Measurements from ENCODE around the gene HSF5.
"Not testable (repeated sequence)": the region's sequence is repeated elsewhere in the genome, so short reads cannot be mapped to it uniquely, and the experiment has no call there.

Gene HSF5

GRCh38 chr17:58412064-58412703, 76.0 kb downstream of the HSF5 start:
- DNase-seq = no peak

DNA sequence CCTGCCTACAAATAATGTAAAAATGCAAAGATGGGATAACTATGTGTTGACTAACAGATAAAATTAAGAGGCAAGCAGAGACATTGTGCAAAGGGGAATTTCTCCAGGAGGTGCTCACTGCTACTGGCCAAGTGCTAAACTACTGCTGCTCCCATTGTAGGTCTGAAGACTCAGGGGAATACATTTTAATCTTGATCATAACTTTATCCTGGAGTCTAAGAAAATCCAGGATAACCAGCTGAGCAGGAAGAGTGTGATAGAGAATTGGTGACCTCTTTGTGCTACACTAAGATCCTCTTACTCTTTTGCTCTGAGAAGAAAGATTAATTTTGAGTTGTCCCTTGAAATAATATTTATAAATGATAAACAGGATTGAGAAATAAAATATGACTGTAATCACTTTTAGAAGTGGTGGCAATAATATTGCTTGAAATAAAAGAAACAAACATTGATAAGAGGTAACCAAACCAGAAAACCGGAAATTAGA, 76.8 kb downstream of the HSF5 start:
- no peak for DNase-seq

DNA sequence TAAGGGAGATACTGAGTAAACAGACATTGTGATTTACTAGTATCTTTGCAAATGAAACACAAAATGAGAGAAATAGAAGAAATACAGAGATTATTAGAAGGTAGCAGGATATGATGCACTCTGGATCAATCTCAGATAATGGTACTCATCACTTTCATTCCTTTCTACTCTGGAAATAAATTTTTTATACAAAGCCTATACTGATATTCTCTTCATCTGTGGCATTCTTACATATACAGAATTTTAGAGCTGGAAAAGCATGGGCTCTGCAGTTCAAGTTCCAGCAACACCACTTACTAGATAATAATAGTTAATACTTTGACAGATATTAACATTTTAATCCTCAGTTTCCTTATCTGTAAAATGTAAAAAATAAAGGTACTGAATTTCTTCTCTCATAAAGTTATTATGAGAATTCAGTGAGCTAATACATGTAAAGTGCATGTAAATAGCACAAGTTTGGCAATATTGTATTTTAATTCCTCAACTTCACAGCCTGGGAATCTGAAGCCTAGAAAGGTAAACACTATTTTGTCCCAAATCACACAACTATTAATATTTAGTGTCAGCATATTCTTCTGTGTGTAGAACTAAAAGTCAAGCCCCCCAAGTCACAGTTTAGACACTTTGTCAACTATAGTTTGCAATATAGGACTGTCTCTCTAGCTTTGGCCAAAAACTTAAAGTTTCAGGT, 77.3 kb downstream of the HSF5 start:
- DNase-seq = no peak

GRCh38 chr17:58409432-58409831, 78.8 kb downstream of the HSF5 start:
- no peak for DNase-seq

- DNase-seq = no peak
These were observed 84.9 kb downstream of the HSF5 start for GRCh38 chr17:58403311-58403710.

DNA sequence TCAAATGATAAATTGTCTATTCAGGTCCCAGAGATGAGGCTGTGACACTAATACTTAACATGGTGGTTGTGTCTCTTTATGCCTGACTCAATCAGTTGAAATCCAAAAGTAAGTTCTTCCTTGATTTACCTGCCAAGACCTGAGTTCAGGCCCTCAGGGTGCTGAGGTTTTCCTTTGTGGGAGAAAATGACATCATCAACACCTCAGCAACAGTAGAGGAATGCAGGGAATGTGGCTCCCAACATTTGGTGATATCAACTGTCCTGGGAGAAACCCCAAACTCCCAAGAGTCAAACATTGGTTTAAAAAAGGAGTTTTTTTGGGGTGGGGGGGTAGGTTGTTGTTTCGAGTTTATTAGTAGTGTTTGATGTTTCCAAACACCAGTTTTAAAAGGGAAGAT, 85.5 kb downstream of the HSF5 start:
- DNase-seq = no peak

DNA sequence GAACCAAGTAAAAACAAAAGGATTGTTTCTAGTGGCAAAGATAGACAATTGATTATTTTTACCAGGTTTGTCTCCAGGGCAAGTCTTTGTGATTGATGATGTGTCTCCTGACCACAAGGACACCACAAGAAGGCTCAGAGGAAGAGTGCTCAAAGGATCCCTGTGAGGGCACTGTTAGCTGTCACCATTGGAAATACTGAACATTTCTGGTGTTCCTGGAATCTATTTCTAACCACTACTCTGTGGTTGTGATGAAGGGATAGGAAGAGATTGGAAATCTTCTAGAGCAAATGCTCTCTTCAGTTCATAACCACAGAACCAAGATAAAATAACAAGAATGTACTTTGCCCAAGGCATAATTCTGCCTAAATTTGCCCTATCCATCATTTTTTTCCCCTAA, 86.2 kb downstream of the HSF5 start:
- DNase-seq = no peak

GRCh38 chr17:58401287-58401686, 86.9 kb downstream of the HSF5 start:
- no peak for DNase-seq

- DNase-seq = no peak
These were observed 87.4 kb downstream of the HSF5 start for GRCh38 chr17:58400826-58401225.

DNA sequence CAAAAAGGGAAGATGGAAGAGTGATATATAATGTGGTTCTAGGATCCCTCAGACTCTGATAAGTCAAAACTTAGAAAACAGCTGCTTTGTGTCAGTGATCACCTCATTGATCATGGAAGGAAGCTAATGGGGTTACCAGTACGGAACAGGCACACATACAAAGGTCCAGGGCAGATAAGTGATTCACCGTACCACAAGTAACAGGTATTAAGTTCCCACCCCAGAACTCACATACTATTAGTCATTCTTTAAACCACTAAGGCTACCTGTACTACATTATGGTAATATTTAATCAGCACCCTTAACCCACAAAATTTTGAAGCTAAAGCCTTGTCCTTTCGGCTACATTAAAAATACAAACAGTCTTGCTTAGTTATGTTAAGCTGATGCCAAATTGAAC, 88.2 kb downstream of the HSF5 start:
- no peak for DNase-seq

DNA sequence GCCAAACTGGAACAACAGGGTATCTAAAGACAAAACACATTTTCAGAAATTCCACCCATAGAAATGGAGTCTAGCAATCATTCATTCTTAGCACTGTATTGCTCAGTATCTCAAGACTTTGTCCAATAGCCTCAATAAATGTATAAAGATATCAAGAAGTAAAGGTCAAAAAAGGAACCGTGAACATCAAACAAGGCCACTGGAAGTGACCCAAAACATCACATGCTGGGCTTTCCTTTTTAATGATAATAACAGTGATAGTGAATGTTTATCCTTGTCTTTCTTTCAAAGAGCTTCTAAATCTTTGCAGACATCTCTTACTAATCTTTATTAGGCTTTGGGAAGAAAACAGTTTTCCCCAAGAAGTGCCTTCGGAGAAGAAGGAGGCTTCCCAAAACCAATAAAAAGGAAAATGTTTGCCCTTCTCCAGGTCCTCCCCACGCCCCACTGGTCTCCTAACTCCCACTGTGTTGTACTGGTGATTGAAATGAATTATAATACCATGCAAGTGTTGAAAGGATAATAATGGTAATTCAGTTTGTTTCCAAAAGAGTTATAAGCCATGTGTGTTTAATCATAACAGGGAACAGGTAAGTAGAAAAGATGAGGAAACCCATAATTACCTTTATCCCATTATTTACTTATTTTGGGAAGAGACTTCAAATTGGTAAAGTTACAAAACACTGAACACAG, 89.5 kb downstream of the HSF5 start:
- no peak for DNase-seq

DNA sequence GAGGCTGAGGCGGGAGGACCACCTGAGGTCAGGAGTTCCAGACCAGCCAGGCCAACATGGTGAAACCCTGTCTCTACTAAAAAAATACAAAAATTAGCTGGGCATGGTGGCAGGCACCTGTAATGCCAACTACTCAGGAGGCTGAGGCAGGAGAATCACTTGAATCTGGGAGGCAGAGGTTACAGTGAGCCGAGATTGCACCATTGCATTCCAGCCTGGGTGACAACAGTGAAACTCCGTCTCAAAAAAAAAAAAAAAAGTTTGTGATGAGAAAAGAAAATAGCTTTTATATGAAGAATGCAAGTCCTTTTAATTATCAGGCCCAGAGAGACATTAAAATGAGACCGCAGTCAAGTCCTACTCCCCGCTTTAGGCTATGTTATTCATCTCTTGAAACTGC, 90.8 kb downstream of the HSF5 start:
- DNase-seq = not testable (repeated sequence)

DNA sequence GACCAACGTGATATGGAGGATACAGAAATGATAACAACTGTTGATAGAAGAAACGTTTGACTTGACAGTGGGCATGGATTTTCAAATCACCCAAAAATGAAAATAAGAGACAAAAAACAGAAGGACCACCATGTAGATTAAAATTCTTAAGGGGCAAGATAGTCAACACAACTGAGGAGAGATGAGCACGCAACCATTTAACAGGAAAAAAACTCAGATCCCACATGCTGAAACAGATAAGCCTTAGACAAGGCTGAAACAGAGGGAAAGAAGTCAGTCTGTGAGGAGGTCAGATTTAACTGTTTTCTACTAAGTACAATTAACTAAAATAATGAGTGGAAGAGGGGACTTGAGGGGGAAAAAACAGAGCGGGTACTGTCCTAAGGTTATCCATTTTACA, 92.0 kb downstream of the HSF5 start:
- no peak for DNase-seq

GRCh38 chr17:58394534-58395223, 93.5 kb downstream of the HSF5 start:
- DNase-seq = no peak

GRCh38 chr17:58391302-58391984, 96.8 kb downstream of the HSF5 start:
- no peak for DNase-seq

DNA sequence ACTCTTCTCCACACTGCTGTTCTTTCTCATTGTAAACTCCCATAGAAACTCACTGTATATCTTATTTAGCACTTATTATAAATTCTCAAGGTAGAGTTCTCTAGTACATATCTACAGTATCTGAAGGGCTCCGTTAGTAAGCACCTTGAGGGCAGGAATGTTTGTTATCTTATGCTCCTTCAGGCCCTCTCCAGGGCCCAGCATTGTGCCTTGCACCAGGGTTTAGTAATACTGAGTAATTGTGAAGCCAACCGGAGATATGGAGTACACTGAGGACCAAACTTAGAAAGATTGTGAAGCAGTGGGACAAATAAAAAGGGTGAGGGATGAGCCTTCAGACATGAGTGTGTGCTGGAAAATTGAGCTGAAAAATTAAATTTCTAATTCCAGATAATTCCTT, 97.3 kb downstream of the HSF5 start:
- DNase-seq = no peak

DNA sequence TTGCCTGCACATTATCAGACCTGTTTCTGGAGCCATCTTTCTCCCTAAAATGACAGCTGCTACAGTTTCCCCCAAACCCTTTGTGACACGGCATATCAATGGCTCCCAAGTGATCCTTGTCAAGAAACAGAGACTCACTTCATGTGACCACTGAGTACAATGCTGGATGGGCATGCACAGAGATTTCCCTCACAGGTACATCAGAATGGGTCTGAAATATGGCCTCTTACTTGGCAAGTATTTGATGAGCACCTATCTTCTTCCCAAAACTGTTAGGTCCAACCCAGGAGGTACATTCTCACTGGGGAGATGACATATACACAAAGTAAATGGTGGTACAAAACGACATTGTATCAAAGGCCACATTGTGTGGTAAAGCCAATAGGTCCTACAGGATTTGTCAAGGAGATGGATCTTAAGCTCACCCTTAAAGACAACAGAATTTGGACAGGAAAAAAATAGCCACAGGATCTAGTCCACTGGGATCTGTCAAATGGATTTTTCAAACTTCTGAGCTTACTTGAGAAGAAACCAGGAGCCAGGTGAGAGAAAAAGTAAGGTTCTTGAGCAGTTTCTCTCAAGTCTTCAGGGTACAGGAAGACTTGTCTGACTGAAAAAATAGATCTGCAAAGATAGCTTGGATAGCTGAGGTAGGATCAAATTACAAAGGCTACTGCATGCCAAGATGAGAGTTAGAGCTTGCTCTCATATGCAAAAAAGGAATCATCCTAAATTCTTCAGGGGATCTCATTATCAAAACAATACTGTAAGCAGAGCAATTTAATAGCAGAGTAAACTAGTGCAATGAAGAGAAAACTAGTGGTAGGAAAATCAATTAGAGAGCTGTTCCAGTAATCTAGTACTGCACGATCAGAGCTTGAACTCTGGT, 99.7 kb downstream of the HSF5 start:
- no peak for DNase-seq

DNA sequence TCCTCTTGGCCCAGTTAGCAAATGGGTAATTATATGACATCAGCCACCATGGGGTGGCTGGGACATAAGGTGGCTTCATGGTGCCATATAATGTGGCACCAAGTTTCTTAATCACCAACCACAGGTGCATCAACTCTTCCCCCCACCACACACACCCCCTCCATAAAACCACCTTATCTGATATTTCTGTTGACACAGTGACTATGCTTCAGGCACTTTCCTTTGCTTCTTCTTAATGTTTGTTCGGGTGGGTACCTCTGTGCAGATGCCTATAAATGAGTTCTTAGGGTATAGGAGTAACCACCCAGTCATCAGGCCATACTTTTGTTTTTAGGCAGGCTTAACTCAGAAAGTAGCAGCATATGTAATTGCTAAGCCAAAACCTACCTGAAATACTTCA, 100.4 kb downstream of the HSF5 start:
- no peak for DNase-seq

GRCh38 chr17:58386708-58387107, 101.5 kb downstream of the HSF5 start:
- DNase-seq = no peak

DNA sequence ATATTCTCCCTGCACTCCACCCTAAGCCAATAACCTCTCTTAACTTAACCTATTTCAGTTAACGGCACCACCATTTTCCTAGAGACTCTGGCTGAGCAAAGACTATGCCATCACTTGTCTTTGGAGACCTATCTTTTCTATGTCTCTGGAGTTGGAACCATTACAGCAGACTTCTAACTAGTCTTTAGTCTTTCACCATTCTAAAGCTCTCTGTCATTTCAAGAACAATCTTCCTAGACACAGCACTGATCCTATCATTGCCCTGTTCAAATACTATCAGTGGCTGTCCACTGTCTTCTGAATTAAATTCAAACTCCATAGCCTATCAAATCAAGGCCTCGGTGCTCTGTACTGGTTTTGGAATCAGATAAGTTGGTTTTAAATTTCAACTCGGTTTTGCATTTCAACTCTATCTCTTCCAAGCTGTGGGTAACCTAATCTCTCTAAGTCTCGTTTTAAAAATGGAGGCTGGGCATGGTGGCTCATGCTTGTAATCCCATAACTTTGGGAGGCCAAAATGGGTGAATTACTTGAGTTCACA, 102.8 kb downstream of the HSF5 start:
- no peak for DNase-seq

DNA sequence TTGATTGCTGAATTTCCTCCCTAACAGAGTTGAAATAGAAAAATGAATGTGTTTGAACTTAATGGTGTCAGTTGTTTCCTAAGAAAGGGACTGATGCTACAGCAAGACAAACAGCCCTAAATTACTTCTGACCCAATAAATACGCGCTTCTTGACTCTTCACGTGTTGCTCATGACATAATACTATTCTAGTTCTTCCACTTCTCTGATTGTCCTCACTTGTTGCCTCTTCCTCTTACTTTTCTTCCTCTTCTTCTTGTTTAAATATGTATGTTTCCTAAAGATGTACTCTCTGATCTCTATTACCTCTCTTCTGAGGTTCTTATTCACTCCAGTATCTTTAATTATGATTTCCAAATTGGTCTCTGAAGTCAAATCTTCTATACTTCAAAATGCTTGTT, 103.3 kb downstream of the HSF5 start:
- no peak for DNase-seq
